Subcutaneous abdominal adipose tissue (tissue), 5 donors: ENCODE results near the gene ZNF70.

Experiments
- H3K27ac ChIP-seq: one replicate; pipeline ENCODE4 v1.7.0; 2013; ENCODE audit warnings: low read depth, mild to moderate bottlenecking, inconsistent platforms, low read length, moderate library complexity
- H3K27me3 ChIP-seq, 5 donors: one replicate each; pipeline ENCODE4 v1.7.0; 2013; ENCODE audit warnings: low read length in 5 of 5, inconsistent platforms in 1 of 5; ENCODE audit not compliant: control insufficient read depth in 5 of 5, insufficient read depth in 4 of 5
- H3K36me3 ChIP-seq, 5 donors: one replicate each; pipeline ENCODE4 v1.7.0; 2013; ENCODE audit warnings: low read length in 5 of 5; ENCODE audit not compliant: control insufficient read depth in 5 of 5, insufficient read depth in 5 of 5
- H3K4me1 ChIP-seq, 5 donors: one replicate each; pipeline ENCODE4 v1.7.0; 2013; ENCODE audit warnings: low read length in 5 of 5, mild to moderate bottlenecking in 3 of 5, moderate library complexity in 1 of 5; ENCODE audit not compliant: control insufficient read depth in 5 of 5, insufficient read depth in 5 of 5
- H3K4me3 ChIP-seq, 5 donors: one replicate each; pipeline ENCODE4 v1.7.0; 2013; ENCODE audit warnings: low read length in 5 of 5, low read depth in 1 of 5
- H3K9ac ChIP-seq, 5 donors: one replicate each; pipeline ENCODE4 v1.7.0; 2013; ENCODE audit warnings: low read length in 5 of 5, mild to moderate bottlenecking in 4 of 5, moderate library complexity in 3 of 5
- H3K9me3 ChIP-seq, 5 donors: one replicate each; pipeline ENCODE4 v1.7.0; 2013; ENCODE audit warnings: low read length in 5 of 5; ENCODE audit not compliant: control insufficient read depth in 5 of 5
- donor health status: healthy.
- donor health status: healthy.
- donor health status: healthy.
- donor health status: healthy.
- donor health status: healthy.

The ZNF70 gene

DNA sequence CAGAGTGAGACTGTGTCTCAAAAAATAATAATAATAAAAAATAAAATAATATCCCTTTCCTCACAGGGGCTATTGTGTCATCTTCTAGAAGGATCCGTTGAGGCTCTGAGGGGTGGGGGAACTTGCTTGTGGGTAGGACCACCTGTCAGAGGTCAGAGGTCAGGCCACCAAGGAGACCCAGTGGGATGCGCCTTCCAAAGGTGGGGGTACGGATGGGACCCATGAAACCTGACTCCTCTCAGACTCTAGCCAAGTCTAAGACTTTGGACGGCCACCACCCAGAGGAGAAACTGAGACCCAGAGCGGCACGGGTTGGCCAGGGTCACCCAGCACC, 21.4 kb upstream of the ZNF70 start:
- H3K4me3 ChIP-seq: peak overlapping the region; percentile 25 to 59 (median 45)
- no peaks in the 10 kb centered on the region for H3K9me3 ChIP-seq
- H3K27me3 ChIP-seq: no peaks in the 10 kb centered on the region
- H3K36me3 ChIP-seq: no peaks in the 10 kb centered on the region
- no peak overlapping the region for H3K27ac ChIP-seq
- peaks cover 2 to 51% (median 42%) of the 10 kb centered on the region in 5 donors for H3K4me1 ChIP-seq
- peak overlapping the region in 2 of 5 donors; percentile 61 to 66 for H3K9ac ChIP-seq

DNA sequence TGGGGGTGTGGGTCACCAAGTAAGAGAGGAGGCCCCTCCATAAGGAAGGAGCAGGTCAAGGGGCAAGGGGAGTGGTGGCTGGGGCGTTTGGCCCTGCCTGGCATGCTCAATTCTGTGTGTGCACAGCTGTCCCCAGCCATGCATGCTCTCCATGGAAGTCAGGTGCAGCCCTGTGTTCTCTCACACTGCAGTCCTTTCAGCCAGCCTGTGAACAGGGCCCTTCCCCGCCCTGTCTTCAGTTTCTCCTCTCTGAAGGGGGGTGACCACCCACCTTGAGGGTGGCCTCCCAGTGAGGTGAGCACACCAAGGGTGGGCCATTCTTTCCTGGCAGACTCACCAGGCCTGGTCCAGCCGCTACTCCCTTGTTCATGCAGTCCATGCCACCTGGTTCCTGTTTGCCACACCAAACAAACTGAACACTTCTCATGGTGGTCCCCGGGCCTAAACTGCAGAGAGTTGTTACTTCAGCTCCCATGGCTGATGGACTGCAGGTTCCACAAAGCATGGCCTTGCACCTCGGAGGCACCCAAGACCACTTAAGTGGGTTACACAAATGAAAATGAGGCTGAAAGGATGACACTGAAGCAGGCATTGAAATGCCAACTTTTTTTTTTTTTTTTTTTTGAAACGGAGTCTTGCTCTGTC, 18.5 kb upstream of the ZNF70 start:
- Histone ChIP-seq H3K9me3 (no peaks in the 10 kb centered on the region), H3K36me3 (peaks cover 0 to 8% (median 8%) of the 10 kb centered on the region in 5 donors), H3K9ac (no peak overlapping the region), H3K4me3 (no peak overlapping the region), H3K4me1 (peaks cover 0 to 71% (median 53%) of the 10 kb centered on the region in 5 donors), H3K27me3 (no peaks in the 10 kb centered on the region), H3K27ac (no peak overlapping the region)

DNA sequence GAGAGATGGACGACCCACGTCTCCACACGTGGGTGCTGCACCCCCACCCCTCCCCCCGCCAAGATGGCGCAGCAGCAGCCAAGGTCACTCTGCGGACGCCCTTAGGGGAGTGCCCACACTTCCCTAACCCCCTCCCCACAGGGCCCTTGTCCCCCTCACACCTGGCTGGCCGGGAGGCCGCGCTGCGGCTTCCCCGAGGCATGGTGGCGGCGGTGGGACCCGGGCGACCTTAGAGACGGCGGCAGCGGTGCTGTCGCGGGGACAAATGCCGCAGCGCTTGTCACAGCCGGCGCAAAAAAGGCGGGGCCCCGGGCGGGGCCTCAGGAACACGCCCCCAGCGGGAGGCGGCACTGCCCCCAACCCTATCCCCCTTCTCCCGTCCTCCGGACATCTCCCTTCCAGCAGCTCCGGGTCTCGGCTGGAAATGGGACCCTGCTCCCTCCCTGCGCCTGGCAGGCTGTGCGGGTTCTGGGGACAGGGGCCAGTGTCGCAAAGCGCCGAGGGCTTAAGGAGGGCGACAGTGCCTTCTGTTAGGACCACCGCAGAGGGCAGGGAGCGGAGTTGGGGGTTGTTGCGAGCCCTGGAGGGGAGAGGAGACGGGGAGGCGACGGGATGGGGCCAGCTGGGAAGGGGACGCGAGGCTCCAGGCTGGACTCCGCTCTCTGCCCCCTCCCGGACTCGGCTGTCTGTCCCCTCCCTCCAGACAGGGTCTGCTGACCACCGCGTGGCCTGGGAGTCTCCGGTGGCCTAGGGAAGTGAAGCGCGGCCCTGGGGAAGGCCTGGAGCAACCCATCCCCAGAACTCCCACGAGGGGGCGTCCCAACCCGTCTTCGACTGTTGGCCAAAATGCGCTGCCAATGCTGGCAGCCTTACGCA, 17.0 kb upstream of the ZNF70 start, which contains the start of gene CHCHD10:
TSS of gene CHCHD10 (minus strand) at position 300 of the 876 bp plus-strand sequence. CDS start at position 202, 98 bp downstream.
- H3K36me3 ChIP-seq: peaks cover 0 to 8% (median 8%) of the 10 kb centered on the region in 5 donors
- peak within 1 kb of the TSS; percentile 78 for H3K27ac ChIP-seq
- peak within 1 kb of the TSS; percentile 67 to 92 (median 89) for H3K9ac ChIP-seq
- no peaks in the 10 kb centered on the region for H3K27me3 ChIP-seq
- peaks cover 1 to 71% (median 54%) of the 10 kb centered on the region in 5 donors for H3K4me1 ChIP-seq
- peak within 1 kb of the TSS; percentile 75 to 94 (median 81) for H3K4me3 ChIP-seq
- no peaks in the 10 kb centered on the region for H3K9me3 ChIP-seq

DNA sequence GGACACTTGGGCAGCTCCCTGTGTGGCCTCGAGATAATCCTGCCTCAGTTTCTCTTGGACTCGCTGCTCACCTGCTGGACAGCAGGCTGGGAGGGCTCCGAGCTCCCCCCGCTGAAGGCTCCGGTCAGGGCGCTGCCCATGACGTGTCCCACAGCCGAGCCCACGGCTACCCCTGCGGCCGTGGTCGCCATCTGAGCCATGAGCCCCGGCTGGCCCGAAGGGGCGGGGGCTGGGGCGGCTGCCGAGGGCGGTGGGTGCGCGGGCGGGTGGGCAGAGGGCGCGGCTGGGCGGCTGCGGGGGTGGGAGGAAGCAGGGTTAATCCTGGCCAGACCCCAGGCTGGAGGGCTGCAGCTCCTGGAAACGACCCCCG, 16.4 kb upstream of the ZNF70 start:
- no peaks in the 10 kb centered on the region for H3K9me3 ChIP-seq
- peak overlapping the region; percentile 78 for H3K27ac ChIP-seq
- H3K4me3 ChIP-seq: peak overlapping the region; percentile 75 to 94 (median 81)
- peaks cover 0 to 8% (median 8%) of the 10 kb centered on the region in 5 donors for H3K36me3 ChIP-seq
- H3K4me1 ChIP-seq: peaks cover 3 to 72% (median 55%) of the 10 kb centered on the region in 5 donors
- H3K27me3 ChIP-seq: no peaks in the 10 kb centered on the region
- H3K9ac ChIP-seq: peak overlapping the region in 4 of 5 donors; percentile 67 to 92 (median 89)

DNA sequence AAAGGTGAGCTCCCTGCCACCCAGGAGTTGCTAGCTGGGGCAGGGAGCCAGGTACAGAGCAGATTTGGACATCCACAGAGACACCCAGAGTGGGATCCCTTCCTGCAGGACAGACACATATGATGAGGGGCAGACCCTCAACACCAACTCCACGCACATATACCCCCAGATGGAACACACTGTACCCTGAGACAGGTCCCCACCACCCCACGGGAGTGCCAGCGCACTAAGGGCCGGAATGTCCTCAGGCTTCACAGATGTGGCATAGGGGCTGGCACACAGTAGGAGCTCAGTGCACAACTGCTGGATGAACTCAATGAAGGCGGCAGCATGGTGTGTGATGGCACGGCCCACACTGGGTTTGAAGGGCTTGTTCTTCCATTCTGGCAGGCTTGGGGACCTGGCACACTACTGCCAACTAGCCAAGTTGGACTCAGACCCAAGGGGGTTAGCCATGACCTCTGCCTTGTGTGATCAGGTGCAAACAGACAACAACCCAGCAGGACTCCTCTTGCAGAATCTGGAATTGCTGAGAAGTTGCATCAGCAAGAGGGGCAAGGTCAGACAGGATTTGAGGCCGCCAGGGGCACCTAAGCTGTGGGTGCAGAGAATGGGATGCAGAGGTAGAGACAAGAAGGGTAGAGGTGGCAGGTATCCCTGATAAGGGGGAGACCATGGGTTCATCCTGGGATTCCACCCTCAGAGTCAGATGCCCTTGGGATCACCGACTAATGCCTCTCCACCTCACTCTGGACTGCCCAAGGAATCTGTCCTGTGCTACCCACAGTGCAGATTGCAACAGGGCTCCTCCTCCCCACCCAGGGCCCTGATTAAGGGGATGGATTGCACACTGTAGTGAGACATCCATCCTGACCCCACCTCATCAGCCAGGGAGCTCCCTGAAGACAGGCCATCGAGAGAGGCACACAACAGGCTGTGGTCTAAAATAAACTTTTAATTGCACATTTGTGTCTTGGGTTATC, 14.3 kb upstream of the ZNF70 start:
- Histone ChIP-seq H3K9ac (peak overlapping the region in 1 of 5 donors; percentile 6), H3K27ac (peak overlapping the region; percentile 78), H3K4me3 (no peak overlapping the region), H3K9me3 (no peaks in the 10 kb centered on the region), H3K4me1 (peaks cover 3 to 68% (median 54%) of the 10 kb centered on the region in 5 donors), H3K36me3 (peaks cover 0 to 8% (median 8%) of the 10 kb centered on the region in 5 donors), H3K27me3 (no peaks in the 10 kb centered on the region)

DNA sequence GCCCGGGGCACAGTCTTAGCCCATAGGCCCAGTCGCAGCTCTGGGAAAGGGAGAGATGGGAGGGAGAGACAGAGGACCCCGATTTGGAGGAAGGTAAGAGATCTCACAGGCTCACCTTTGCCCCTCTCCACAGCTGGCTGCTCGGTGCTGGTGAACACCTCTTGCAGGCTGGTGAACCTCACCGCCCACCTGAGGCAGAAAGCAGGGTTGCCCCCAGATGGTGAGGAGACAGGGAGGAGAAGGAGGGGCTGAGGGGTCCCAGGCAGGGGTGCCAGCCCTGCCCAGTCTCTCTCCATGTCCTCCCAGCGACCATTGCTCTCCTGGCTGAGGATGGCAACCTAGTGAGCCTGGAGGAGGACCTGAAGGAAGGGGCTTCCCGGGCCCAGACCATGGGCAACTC, 13.0 kb upstream of the ZNF70 start:
- peak overlapping the region in 1 of 5 donors; percentile 6 for H3K9ac ChIP-seq
- no peak overlapping the region for H3K27ac ChIP-seq
- peaks cover 0 to 8% (median 8%) of the 10 kb centered on the region in 5 donors for H3K36me3 ChIP-seq
- peak overlapping the region in 1 of 5 donors; percentile 37 for H3K4me3 ChIP-seq
- peaks cover 3 to 64% (median 54%) of the 10 kb centered on the region in 5 donors for H3K4me1 ChIP-seq
- H3K27me3 ChIP-seq: no peaks in the 10 kb centered on the region
- no peaks in the 10 kb centered on the region for H3K9me3 ChIP-seq

DNA sequence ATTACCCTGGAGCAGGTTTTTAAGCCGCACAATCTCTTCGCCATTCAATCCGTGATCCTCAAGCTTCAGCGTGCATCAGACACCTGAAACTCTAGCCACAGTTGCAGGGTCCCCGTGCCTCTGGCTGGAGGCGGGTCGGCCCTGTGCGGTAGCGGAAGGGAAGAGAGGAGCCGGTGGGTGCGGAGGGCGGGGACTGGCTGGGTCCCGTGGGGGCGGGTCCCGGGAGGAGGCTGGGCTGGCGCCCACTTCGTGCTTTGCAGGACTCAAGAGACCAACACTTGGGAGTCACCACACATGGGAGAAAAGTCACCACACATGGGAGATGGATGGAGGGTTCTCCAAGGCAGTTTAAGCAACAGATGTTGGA, 12.7 kb upstream of the ZNF70 start:
- Histone ChIP-seq H3K9me3 (no peaks in the 10 kb centered on the region), H3K4me1 (peaks cover 3 to 60% (median 52%) of the 10 kb centered on the region in 5 donors), H3K9ac (no peak overlapping the region), H3K4me3 (peak overlapping the region in 2 of 5 donors; percentile 19 to 37), H3K27me3 (no peaks in the 10 kb centered on the region), H3K36me3 (peaks cover 0 to 8% (median 8%) of the 10 kb centered on the region in 5 donors), H3K27ac (no peak overlapping the region)

DNA sequence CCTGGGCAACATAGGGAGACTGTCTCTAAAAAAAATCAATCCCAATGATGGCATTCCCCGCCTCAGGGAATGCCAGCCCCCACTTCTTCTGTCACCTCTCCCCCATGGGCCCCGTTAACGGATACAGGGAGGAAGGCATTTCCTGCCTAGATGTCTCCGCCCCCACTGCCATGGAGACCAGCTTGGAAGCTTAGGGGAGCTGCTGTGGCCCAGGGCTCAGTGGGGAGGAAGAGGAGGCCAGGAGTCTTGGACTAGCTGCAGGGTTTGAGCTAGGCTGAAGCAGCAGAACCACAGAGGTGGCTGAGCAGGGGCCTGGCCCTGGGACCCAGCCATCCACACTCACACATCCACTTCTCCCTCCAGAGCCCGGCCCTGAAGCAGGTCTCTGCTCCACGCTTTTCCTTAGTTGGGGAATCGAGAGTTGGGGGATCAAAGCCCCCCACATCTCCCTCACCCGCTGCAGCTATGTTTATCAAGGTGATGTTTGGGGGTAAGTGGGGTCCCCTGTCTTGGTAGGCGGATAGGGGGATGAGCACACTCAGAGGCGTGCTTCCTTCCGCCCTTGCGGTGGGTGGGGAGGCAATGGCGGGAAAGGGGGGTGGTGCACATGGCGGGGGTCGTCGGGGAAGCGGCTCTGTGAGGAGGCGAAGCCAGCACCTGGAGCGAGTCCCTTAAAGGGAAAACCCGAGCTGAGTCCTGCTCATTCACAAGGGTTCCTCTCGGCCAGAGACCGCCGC, 12.1 kb upstream of the ZNF70 start, which contains the start of gene C22orf15:
TSS of gene C22orf15 (plus strand) at position 149 of the 737 bp plus-strand sequence. CDS start at position 466, 317 bp downstream.
- Histone ChIP-seq H3K36me3 (peaks cover 0 to 8% (median 8%) of the 10 kb centered on the region in 5 donors), H3K9ac (peak within 1 kb of the TSS in 1 of 5 donors; percentile 11), H3K27me3 (no peaks in the 10 kb centered on the region), H3K4me3 (peak within 1 kb of the TSS in 2 of 5 donors; percentile 19 to 37), H3K4me1 (peaks cover 3 to 55% (median 47%) of the 10 kb centered on the region in 5 donors), H3K27ac (no peak within 1 kb of the TSS), H3K9me3 (no peaks in the 10 kb centered on the region)

DNA sequence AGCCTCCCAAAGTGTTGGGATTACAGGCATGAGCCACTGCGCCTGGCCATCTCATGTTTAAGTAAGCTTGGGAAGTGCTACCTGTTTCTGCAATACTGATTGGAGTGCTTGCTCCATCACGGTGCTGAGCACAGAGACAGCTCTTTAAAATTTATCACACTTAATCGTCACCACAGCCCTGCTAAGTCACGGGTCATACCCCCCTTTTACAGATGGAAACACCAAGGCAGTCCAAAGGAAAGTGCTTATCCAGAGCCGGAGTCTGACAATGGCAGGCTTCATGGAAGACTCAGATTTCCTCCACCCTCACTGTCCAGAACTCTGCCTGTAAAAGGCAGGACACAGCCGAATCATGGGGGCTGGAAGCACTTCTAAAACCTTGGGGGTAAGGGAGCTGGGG, 9.1 kb upstream of the ZNF70 start:
- H3K27me3 ChIP-seq: no peaks in the 10 kb centered on the region
- no peak overlapping the region for H3K27ac ChIP-seq
- H3K9ac ChIP-seq: no peak overlapping the region
- no peak overlapping the region for H3K4me3 ChIP-seq
- H3K36me3 ChIP-seq: peaks cover 0 to 5% (median 3%) of the 10 kb centered on the region in 5 donors
- no peaks in the 10 kb centered on the region for H3K9me3 ChIP-seq
- H3K4me1 ChIP-seq: peaks cover 3 to 27% (median 24%) of the 10 kb centered on the region in 5 donors
